Adipocyte (in vitro differentiated cells): Measurements from ENCODE around the gene CLBA1.

Experiments used
- DNase-seq: peaks from one replicate; pipeline ENCODE4 v3.0.0-alpha.2; 2015; ENCODE audit warnings: low read depth
- H3K27me3 ChIP-seq: replicated peaks from 2 replicates; pipeline ENCODE4 v1.7.0; 2013; ENCODE audit warnings: mild to moderate bottlenecking, low read length, moderate library complexity; ENCODE audit not compliant: control insufficient read depth, insufficient read depth
- H3K36me3 ChIP-seq: 2 replicates; pipeline ENCODE4 v1.7.0; 2013; ENCODE audit warnings: low read length, mild to moderate bottlenecking, moderate library complexity; ENCODE audit not compliant: control insufficient read depth, insufficient read depth, severe bottlenecking
- H3K4me1 ChIP-seq: 2 replicates; pipeline ENCODE4 v1.7.0; 2013; ENCODE audit warnings: mild to moderate bottlenecking, low read length, moderate library complexity; ENCODE audit not compliant: control insufficient read depth, insufficient read depth
- H3K4me3 ChIP-seq: 2 replicates; pipeline ENCODE4 v1.7.0; 2013; ENCODE audit warnings: mild to moderate bottlenecking, low read length, moderate library complexity
- H3K9ac ChIP-seq: 2 replicates; pipeline ENCODE4 v1.7.0; 2013; ENCODE audit warnings: mild to moderate bottlenecking, low read length, moderate library complexity
- H3K9me3 ChIP-seq: 2 replicates; pipeline ENCODE4 v1.7.0; 2013; ENCODE audit warnings: mild to moderate bottlenecking, low read length, moderate library complexity; ENCODE audit not compliant: control insufficient read depth

Gene CLBA1

DNA sequence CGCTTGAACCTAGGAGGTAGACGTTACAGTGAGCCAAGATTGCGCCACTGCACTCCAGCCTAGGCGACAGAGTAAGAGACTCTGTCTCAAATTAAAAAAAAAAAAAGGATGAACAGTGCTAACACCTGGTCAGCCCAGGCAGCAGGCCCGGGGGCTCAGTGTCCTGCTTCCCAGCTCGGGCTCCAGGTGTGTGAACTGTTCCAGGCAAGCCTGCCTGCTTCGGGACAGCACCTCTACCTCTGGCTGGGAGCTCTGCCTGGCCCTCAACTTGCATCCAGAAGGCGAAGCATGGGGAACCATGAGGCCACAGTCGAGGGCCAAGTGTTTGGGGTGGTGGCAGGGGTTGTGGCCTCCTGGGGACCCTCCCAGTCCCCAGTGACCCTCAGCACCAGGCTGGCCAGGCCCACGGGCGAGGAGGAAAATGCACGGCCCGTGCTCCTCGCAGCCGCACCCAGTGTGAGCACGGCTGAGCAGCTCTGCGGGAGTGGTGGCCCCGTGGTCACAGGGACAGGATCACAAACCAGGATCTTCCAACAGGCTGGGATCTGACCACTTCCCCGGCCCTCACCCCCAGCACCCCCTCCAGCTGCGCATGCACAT lies 19.8 kb downstream of the CLBA1 start:
- DNase-seq: no peak
- Histone ChIP-seq H3K4me3 (no peak overlapping the region), H3K9me3 (no peaks in the 10 kb centered on the region), H3K4me1 (peaks cover 7% of the 10 kb centered on the region), H3K27me3 (no peaks in the 10 kb centered on the region), H3K9ac (no peak overlapping the region), H3K36me3 (peaks cover 13% of the 10 kb centered on the region)

DNA sequence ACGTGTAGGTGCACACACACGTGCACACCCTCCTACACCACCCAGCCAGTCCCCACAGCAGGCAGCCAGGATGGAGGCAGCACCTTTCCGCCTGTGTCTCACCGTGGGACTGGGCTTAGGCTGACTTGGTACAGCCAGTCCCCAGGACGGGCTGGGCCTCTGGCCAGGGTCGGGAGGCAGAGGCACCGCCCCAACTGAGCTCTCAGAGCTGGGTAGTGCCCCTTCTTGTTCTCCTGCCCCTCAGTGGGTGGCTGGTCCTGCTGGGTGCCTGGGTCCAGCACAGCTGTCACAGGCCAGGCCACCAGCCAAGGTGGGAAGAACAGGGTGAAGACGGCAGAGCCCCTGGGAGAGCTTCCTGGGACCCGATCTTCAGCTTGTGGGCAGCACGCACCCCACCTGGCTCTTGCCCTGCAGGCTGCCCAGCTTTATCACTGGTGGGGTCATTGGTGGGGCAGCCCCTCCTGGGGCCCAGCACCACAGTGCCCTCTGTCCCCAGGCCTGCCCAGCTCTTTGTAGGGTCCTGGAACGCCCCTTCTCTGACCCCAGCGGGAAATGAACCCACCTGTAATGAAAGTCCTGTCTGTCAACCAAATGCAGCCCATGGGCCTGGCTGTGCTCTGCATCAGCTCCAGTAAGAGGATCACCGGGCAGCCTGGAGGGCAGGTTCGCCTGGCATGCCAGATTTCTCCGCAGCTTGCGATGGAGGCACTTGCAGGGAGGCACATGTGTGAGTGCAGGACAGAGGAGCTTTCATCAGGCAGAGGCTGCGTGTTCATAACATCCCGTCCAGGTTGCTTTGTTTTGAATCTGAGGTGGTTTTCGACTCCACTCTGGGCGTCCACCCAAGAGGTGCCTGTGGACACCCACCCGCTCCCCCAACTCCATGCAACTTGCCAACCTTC lies 20.6 kb downstream of the CLBA1 start:
- Histone ChIP-seq H3K4me1 (peaks cover 7% of the 10 kb centered on the region), H3K9ac (no peak overlapping the region), H3K4me3 (no peak overlapping the region), H3K9me3 (no peaks in the 10 kb centered on the region), H3K36me3 (peaks cover 19% of the 10 kb centered on the region), H3K27me3 (no peaks in the 10 kb centered on the region)
- no peak for DNase-seq

DNA sequence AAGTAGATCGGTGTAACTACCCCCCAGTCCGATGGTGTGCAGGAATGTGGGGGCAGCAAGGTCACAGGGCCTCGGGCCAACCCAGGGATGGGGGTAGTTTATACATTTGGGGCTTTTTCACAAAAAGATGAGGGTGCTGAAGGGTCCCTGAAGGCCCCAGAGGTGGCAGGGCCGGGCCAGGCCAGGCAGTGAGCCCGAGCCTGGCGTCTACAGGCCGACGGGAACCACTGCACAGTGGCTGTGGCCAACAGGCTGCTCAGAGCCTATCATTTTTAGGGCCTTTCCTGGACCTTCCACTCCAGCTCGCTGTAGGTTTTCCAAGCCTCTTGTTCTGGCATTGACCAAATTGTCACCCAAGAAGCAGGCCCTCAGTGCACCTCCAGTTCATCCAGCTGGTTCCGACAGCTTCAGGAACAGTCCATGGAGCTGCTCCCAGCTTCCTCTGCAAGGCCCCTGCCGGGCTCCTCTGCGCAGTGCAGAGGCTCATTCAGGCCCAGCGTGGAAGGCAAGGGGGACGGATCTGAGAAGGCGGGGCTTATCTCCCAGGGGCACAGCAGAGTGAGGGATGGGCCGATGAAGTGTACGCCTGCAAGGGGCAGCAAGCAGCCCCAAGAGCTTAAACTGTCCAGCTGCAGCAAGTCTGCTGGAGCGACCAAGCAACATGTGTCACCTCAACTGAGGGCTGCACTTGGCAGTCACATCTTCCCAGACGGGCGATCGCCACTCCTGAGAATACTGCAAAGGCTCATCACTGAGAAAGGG lies 21.4 kb downstream of the CLBA1 start:
- no peak for DNase-seq
- Histone ChIP-seq H3K4me1 (peaks cover 7% of the 10 kb centered on the region), H3K27me3 (no peaks in the 10 kb centered on the region), H3K9me3 (no peaks in the 10 kb centered on the region), H3K9ac (no peak overlapping the region), H3K4me3 (no peak overlapping the region), H3K36me3 (peaks cover 22% of the 10 kb centered on the region)

GRCh38 chr14:105007593-105008264 lies 22.1 kb downstream of the CLBA1 start:
- Histone ChIP-seq H3K9ac (no peak overlapping the region), H3K4me3 (no peak overlapping the region), H3K9me3 (no peaks in the 10 kb centered on the region), H3K4me1 (peaks cover 7% of the 10 kb centered on the region), H3K27me3 (no peaks in the 10 kb centered on the region), H3K36me3 (peaks cover 22% of the 10 kb centered on the region)
- DNase-seq: no peak

DNA sequence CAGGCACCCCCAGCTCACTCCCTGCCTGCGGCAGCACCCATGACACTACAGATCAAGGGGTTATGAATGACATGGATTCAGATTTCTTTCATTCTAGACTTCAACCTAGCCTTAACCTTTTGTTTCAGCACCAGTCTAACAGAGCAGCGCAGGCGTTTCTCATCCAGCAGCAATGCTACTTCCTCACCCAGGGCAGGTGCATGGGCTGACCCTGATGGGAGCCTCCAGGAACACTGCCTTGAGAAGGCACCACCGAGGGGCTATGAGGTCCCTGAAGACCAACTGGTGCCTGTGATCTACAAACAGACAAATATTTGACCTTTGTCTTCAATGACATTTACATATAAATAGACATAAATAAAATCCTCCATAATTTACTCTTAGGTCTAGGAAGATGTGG lies 24.5 kb downstream of the CLBA1 start:
- peaks cover 22% of the 10 kb centered on the region for H3K36me3 ChIP-seq
- H3K4me1 ChIP-seq: peaks cover 4% of the 10 kb centered on the region
- no peaks in the 10 kb centered on the region for H3K9me3 ChIP-seq
- H3K9ac ChIP-seq: no peak overlapping the region
- no peak for DNase-seq
- H3K27me3 ChIP-seq: no peaks in the 10 kb centered on the region
- no peak overlapping the region for H3K4me3 ChIP-seq

- Histone ChIP-seq H3K4me3 (no peak overlapping the region), H3K36me3 (peaks cover 22% of the 10 kb centered on the region), H3K27me3 (no peaks in the 10 kb centered on the region), H3K9me3 (no peaks in the 10 kb centered on the region), H3K4me1 (peaks cover 4% of the 10 kb centered on the region), H3K9ac (no peak overlapping the region)
- no peak for DNase-seq
Measured at GRCh38 chr14:105010891-105011291, 25.3 kb downstream of the CLBA1 start.

GRCh38 chr14:105011312-105011990 lies 25.9 kb downstream of the CLBA1 start:
- peaks cover 22% of the 10 kb centered on the region for H3K36me3 ChIP-seq
- DNase-seq: no peak
- no peaks in the 10 kb centered on the region for H3K9me3 ChIP-seq
- no peak overlapping the region for H3K9ac ChIP-seq
- H3K27me3 ChIP-seq: no peaks in the 10 kb centered on the region
- H3K4me3 ChIP-seq: no peak overlapping the region
- peaks cover 5% of the 10 kb centered on the region for H3K4me1 ChIP-seq

- Histone ChIP-seq H3K27me3 (no peaks in the 10 kb centered on the region), H3K4me1 (peaks cover 9% of the 10 kb centered on the region), H3K9me3 (no peaks in the 10 kb centered on the region), H3K9ac (no peak overlapping the region), H3K4me3 (no peak overlapping the region), H3K36me3 (peaks cover 22% of the 10 kb centered on the region)
- DNase-seq: no peak
Measured at GRCh38 chr14:105012171-105012985, 26.8 kb downstream of the CLBA1 start.

DNA sequence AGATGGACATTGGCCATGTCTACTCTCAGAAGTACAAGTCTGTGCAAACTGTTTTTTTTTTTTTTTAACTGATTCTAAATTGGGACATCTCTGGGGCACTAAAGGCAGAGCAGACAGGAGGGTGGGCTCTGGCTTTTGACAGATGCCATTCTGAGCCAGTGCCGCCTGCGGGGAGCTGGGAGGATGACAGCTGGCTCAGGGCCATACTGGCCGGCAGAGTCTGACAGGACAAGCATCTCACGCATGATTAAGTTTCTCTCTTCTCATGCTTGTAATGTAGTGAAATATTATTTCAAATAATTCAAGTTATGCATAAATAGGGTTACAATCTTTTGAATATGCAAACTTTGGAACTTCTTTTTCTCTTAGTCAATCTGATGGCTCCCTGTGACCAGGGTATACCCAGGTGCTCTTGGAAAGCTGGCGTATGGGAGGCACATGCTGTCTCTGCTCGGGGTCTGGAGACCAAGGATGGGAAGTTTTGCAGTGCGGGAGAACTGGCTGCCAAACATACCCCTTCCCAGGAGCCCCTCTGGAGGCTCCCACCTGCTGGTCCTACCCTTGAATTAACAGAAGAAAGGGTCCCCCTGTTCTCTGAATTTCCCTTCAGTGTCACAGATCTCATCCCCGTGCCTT lies 27.7 kb downstream of the CLBA1 start:
- peak; percentile 36 for DNase-seq
- no peak overlapping the region for H3K4me3 ChIP-seq
- no peaks in the 10 kb centered on the region for H3K9me3 ChIP-seq
- H3K9ac ChIP-seq: no peak overlapping the region
- H3K4me1 ChIP-seq: peaks cover 9% of the 10 kb centered on the region
- H3K27me3 ChIP-seq: no peaks in the 10 kb centered on the region
- peaks cover 22% of the 10 kb centered on the region for H3K36me3 ChIP-seq

DNA sequence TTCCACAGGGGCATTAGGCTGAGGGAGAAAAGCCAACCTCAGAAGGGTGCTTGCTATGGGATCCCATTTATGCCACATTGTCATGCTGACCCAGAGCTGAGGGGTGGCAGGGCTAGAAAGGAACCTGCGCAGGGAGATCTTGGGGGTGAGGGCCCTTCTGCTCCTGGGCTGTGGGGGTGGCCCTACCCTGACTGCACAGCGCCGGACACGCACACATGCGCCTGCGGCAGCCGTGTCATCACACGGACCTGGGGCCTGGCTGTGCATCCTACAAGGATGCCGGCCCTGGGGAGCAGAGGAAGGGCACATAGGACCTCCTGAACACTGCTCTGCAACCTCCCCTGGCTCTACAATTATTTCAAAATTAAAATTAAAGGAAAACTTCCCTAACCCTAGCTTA lies 28.4 kb downstream of the CLBA1 start:
- no peaks in the 10 kb centered on the region for H3K9me3 ChIP-seq
- H3K4me1 ChIP-seq: peaks cover 9% of the 10 kb centered on the region
- H3K9ac ChIP-seq: no peak overlapping the region
- no peaks in the 10 kb centered on the region for H3K27me3 ChIP-seq
- H3K36me3 ChIP-seq: peaks cover 22% of the 10 kb centered on the region
- DNase-seq: no peak
- H3K4me3 ChIP-seq: no peak overlapping the region
